GM06990 (cell line): Measurements from ENCODE around the gene PDE1C.

Source experiments
- DNase-seq: peaks from one replicate; pipeline ENCODE4 v3.0.0-alpha.2; 2011; ENCODE audit not compliant: insufficient read length; ENCODE audit errors: extremely low read depth
- H3K27me3 ChIP-seq: replicated peaks from 2 replicates; pipeline ENCODE4 v1.6.0; 2011; ENCODE audit warnings: low read length; ENCODE audit not compliant: control insufficient read depth, insufficient read depth
- H3K36me3 ChIP-seq: 2 replicates; pipeline ENCODE4 v1.5.1; 2011; ENCODE audit warnings: low read length; ENCODE audit not compliant: control insufficient read depth, insufficient read depth
- H3K4me3 ChIP-seq: replicated peaks from 2 replicates; pipeline ENCODE4 v1.5.1; 2011; ENCODE audit warnings: low read depth, mild to moderate bottlenecking, control low read depth, low read length
- CTCF ChIP-seq: IDR thresholded peaks from 2 replicates; pipeline ENCODE4 v1.5.1; 2011; ENCODE audit warnings: low read length, control low read depth, mild to moderate bottlenecking, inconsistent platforms; ENCODE audit not compliant: insufficient read depth, poor library complexity, severe bottlenecking

Gene PDE1C

DNA sequence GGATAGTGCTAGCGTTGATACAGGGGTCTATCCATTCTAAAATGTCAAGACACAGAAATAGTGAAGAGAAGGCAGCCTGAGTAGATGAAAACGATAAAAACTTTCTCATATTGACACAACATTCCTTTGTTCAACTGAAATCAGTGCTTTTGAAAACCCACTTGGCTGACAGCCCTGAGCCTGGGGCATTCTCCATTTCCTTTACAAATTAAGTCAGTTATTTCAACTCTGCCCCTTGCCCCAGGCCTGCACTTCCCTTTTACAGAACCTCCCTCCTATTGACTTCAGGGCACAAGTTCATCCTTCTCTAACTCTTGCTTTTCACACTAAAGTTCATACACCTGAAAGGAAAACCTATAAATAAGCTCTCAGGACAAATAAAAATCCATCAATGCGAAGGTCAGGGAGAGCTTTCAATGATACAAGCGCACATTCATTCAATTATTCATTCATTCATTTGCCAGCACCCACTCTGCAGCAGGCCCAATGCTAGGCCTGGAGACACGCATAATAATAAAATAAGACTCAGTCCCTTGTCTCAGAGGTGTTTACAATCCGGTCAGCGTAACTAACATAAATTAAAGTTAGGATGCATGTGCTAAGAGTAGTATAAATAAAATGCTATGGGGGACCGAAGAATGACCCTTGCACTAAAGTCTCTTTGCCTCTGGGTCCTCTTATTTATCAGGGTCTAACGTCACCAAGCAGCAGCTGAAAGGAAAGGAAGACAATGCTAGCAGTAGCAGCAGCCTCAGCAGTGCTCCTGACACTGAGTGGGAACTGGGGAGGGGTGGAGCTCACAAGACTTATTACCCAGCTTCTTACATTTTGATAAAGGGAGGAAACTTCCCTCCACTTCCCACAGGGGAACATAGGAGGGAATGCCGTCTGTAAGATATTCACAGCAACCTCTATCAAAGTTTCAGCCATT lies 134.8 kb downstream of the PDE1C start:
- TF ChIP-seq CTCF = no peak
- no peak overlapping the region for H3K4me3 ChIP-seq
- no peaks in the 10 kb centered on the region for H3K36me3 ChIP-seq
- DNase-seq = no peak
- no peaks in the 10 kb centered on the region for H3K27me3 ChIP-seq

GRCh38 chr7:31934551-31934950 lies 135.7 kb downstream of the PDE1C start:
- DNase-seq = no peak
- Histone ChIP-seq H3K4me3 (no peak overlapping the region), H3K27me3 (no peaks in the 10 kb centered on the region), H3K36me3 (no peaks in the 10 kb centered on the region)
- TF ChIP-seq CTCF = no peak

GRCh38 chr7:31933481-31933880 lies 136.7 kb downstream of the PDE1C start:
- no peak overlapping the region for H3K4me3 ChIP-seq
- no peaks in the 10 kb centered on the region for H3K27me3 ChIP-seq
- DNase-seq = no peak
- H3K36me3 ChIP-seq = no peaks in the 10 kb centered on the region
- TF ChIP-seq CTCF = no peak

- Histone ChIP-seq H3K36me3 (no peaks in the 10 kb centered on the region), H3K27me3 (no peaks in the 10 kb centered on the region; the same call in 1 of the 2 replicates), H3K4me3 (no peak overlapping the region)
- DNase-seq = no peak
- TF ChIP-seq CTCF = no peak
These were observed 143.1 kb downstream of the PDE1C start for GRCh38 chr7:31926991-31927584.

- Histone ChIP-seq H3K27me3 (no peaks in the 10 kb centered on the region; the same call in 1 of the 2 replicates), H3K36me3 (no peaks in the 10 kb centered on the region), H3K4me3 (no peak overlapping the region)
- no peak for TF ChIP-seq CTCF
- DNase-seq = no peak
These were observed 144.3 kb downstream of the PDE1C start for GRCh38 chr7:31925753-31926454.
